K562 (cell line): Measurements from ENCODE around the gene NTRK1. TPM values are rescaled to one million over a fixed set of nuclear protein-coding genes. Genes with fewer than 3 reads are reported as not detected.
A peak's percentile ranks its signal among the peaks of the same experiment; 100 is the strongest.

Source experiments
- EGR1 ChIP-seq: fragments of 450-650 bp; conservative IDR thresholded peaks from 2 replicates; pipeline ENCODE4 v1.6.1; 2017; ENCODE audit warnings: mild to moderate bottlenecking
- FOXP1 ChIP-seq: sonication (generic); formaldehyde crosslinking; IDR thresholded peaks from 2 replicates; pipeline ENCODE4 v1.8.0; 2022; ENCODE audit warnings: mild to moderate bottlenecking, missing genetic modification reagents
- GABPB1 ChIP-seq: sonication (generic); formaldehyde crosslinking; IDR thresholded peaks from 2 replicates; pipeline ENCODE4 v1.8.0; 2022; ENCODE audit warnings: mild to moderate bottlenecking, missing genetic modification reagents
- HDAC1 ChIP-seq, 2 experiments: fragments of 450-650 bp; IDR thresholded peaks; 2 replicates each; pipeline ENCODE4 v1.6.1; 2016 to 2017; ENCODE audit warnings: inconsistent platforms in 1 of 2, mild to moderate bottlenecking in 1 of 2, moderate library complexity in 1 of 2
- MAZ ChIP-seq, 2 experiments: fragments of 450-650 bp in 1 of 2; sonication (generic) in 1 of 2; formaldehyde crosslinking; IDR thresholded peaks in 1 of 2; conservative IDR thresholded peaks in 1 of 2; 2 replicates each; pipeline versions ENCODE4 v1.4.0 to v1.5.0; 2020; ENCODE audit warnings: mild to moderate bottlenecking in 1 of 2, missing genetic modification reagents in 1 of 2
- MTA1 ChIP-seq: fragments of 450-650 bp; IDR thresholded peaks from 2 replicates; pipeline ENCODE4 v1.6.1; 2017; ENCODE audit warnings: borderline replicate concordance
- MYNN ChIP-seq, 2 experiments: sonication (generic); formaldehyde crosslinking in 1 of 2; IDR thresholded peaks; 2 replicates each; pipeline versions ENCODE4 v1.5.0 to v1.6.1; 2016 to 2020; ENCODE audit warnings: antibody characterized with exemption in 1 of 2, missing genetic modification reagents in 1 of 2
- POLR2AphosphoS5 ChIP-seq: IDR thresholded peaks from 2 replicates; pipeline ENCODE4 v1.6.1; 2011; ENCODE audit warnings: mild to moderate bottlenecking, low read depth, low read length, moderate library complexity; ENCODE audit not compliant: control insufficient read depth, insufficient read depth
- RAD21 ChIP-seq, 2 experiments: fragments of 250-450 bp in 1 of 2; fragments of 450-650 bp in 1 of 2; sonication (Bioruptor Pico) in 1 of 2; formaldehyde crosslinking in 1 of 2; IDR thresholded peaks in 1 of 2; conservative IDR thresholded peaks in 1 of 2; 2 replicates each; pipeline versions ENCODE4 v1.4.0 to v1.8.0; 2020 to 2022; ENCODE audit warnings: mild to moderate bottlenecking in 2 of 2, moderate library complexity in 1 of 2
- TFAP4 ChIP-seq: sonication (generic); formaldehyde crosslinking; IDR thresholded peaks from 2 replicates; pipeline ENCODE4 v1.8.0; 2022; ENCODE audit warnings: missing genetic modification reagents, mild to moderate bottlenecking, moderate library complexity, borderline replicate concordance
- VEZF1 ChIP-seq: fragments of 200-800 bp; sonication (Bioruptor generic); IDR thresholded peaks from 2 replicates; pipeline ENCODE4 v1.6.1; 2017; ENCODE audit warnings: missing genetic modification characterization, missing compliant biosample characterization
- ZNF668 ChIP-seq: fragments of 250-450 bp; sonication (Bioruptor Pico); IDR thresholded peaks from 2 replicates; pipeline ENCODE4 v1.8.0; 2022; ENCODE audit warnings: mild to moderate bottlenecking, inconsistent platforms
- polyA plus RNA-seq, 8 experiments: library from polyadenylated mRNA; depleted of rRNA in 4 of 8; stranded (reverse) in 5 of 8; unstranded in 3 of 8; fragments of >200 nt; fragmentation: Nextera tagmentation in 2 of 8; fragmentation: Illumina TruSeq in 1 of 8; extraction: Ambion mirVana in 2 of 8; extraction: Trizol in 1 of 8; gene quantifications; 2 replicates each; pipeline versions ENCODE4 v1.2.1 to v1.2.3, GENCODE V29; 2011 to 2014; ENCODE audit warnings: inconsistent platforms in 1 of 8, missing spikeins in 1 of 8
- total RNA-seq, 7 experiments: library from RNA; depleted of rRNA in 6 of 7; stranded (reverse); fragments of >200 nt in 6 of 7; fragmentation: Illumina TruSeq in 2 of 7; extraction: Trizol in 2 of 7; gene quantifications; 2 replicates each; pipeline versions ENCODE4 v1.2.1 to v1.2.3, GENCODE V29; 2011 to 2021; ENCODE audit warnings: low replicate concordance in 1 of 7

Gene NTRK1
- total and polyA plus RNA-seq, 9 of the 15 experiments (the other 6 are each of a cell fraction or from before 2014, with no cell fraction given), result 0.46 to 30.0 (median 7.9) TPM

GRCh38 chr1:156910309-156910782 is 49.7 kb downstream of the NTRK1 start (continued):
- peak; percentile 75 for TF ChIP-seq TFAP4 (CRISPR knock-in tag)
- TF ChIP-seq RAD21 (CRISPR knock-in tag; conservative IDR thresholded peaks at IDR 0.05 in 1 of 2, IDR thresholded peaks at IDR 0.05 in 1 of 2), result peak; percentile 49 to 64
- 0 out of 2 replicates have a peak, but pooled peaks have one; percentile 37 for TF ChIP-seq FOXP1 (CRISPR knock-in tag)
- TF ChIP-seq EGR1, result peak; percentile 75
- peak; percentile 87 for TF ChIP-seq VEZF1 (CRISPR knock-in tag)
- no peak for TF ChIP-seq POLR2AphosphoS5
- TF ChIP-seq GABPB1 (CRISPR knock-in tag), result 0 out of 2 replicates have a peak, but pooled peaks have one; percentile 40
- TF ChIP-seq HDAC1 (IDR thresholded peaks at IDR 0.05), result 0 out of 4 replicates have a peak, but pooled peaks of 1 of the 2 experiments have one; percentile 15
- no peak for TF ChIP-seq ZNF668
- TF ChIP-seq MAZ (CRISPR knock-in tag; conservative IDR thresholded peaks at IDR 0.05 in 1 of 2, IDR thresholded peaks at IDR 0.05 in 1 of 2), result peak in 1 of 2 experiments; percentile 77; a peak in 2 of 4 replicates
- TF ChIP-seq MTA1, result no peak
- TF ChIP-seq MYNN (IDR thresholded peaks at IDR 0.05), result 0 out of 2 replicates have a peak, but pooled peaks have one; percentile 37
- TF ChIP-seq MYNN (CRISPR knock-in tag; IDR thresholded peaks at IDR 0.05), result no peak
